ENCODE data around the gene CPNE2. TPM values are rescaled to one million over a fixed set of nuclear protein-coding genes. Genes with fewer than 3 reads are reported as not detected.

The CPNE2 gene
- total RNA-seq, 1 donor = 20.3 TPM

DNA sequence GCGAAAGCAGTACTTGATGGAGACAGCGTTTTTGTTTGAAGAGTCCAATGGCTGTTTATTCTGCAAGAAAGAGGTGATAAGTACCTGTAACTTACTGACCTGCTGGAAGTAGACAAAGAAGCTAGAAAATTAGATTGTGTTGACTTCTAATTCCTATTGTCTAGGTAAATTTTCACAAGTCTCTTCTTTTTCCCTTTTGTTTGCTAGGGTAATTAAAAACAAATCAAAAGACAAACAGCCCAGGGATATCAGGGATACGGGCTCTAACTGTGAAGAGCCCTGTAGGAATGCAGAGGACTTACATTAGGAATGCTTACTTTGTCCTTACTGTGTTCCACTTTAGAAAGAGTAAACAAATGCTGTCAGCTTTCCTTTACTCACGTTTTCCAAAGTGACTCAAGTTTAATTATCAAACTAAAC, 86.4 kb downstream of the CPNE2 start:
- DNase-seq (ENCODE audit: low read depth) = no peak
- TF ChIP-seq, protein P1, sequence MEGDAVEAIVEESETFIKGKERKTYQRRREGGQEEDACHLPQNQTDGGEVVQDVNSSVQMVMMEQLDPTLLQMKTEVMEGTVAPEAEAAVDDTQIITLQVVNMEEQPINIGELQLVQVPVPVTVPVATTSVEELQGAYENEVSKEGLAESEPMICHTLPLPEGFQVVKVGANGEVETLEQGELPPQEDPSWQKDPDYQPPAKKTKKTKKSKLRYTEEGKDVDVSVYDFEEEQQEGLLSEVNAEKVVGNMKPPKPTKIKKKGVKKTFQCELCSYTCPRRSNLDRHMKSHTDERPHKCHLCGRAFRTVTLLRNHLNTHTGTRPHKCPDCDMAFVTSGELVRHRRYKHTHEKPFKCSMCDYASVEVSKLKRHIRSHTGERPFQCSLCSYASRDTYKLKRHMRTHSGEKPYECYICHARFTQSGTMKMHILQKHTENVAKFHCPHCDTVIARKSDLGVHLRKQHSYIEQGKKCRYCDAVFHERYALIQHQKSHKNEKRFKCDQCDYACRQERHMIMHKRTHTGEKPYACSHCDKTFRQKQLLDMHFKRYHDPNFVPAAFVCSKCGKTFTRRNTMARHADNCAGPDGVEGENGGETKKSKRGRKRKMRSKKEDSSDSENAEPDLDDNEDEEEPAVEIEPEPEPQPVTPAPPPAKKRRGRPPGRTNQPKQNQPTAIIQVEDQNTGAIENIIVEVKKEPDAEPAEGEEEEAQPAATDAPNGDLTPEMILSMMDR (IDR thresholded peaks at IDR 0.05; ENCODE audit: insufficient read depth, low read length) = no peak

DNA sequence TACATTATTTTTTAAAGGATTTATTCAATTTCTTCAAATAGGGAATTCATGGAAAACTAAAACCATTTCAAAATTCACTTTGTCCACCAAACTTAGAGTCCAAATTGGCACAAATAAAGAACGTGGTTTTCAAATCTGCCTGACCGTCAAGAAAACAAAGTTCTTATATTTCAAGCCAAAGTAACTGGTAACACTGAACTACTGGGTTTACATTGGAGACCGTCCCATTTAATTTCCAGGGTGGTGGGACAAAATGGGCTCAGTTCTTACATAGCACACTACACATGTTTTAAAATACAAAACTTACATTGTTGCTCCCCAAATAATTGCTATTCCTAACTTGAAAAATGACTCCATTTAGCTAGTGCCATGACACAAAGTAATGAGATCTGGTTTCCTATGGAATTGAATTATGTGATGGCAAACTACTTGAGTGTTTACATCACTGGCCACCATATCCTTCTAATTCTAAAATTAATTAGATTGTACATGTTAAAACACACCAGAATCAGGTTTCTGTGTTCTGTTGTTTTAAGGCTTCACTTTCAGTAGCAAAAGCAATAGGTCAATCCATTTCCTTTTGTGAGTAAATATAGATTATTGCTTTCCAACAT, 86.9 kb downstream of the CPNE2 start:
- TF ChIP-seq, protein P1 (IDR thresholded peaks at IDR 0.05; ENCODE audit: insufficient read depth, low read length) = no peak
- H3K4me3 ChIP-seq (ENCODE audit: low read depth, low read length) = no peak overlapping the region
- DNase-seq (ENCODE audit: low read depth) = no peak

More for the DNA sequence above, 86.4 kb downstream of the CPNE2 start:
- H3K4me3 ChIP-seq (ENCODE audit: low read depth, low read length) = no peak overlapping the region

DNA sequence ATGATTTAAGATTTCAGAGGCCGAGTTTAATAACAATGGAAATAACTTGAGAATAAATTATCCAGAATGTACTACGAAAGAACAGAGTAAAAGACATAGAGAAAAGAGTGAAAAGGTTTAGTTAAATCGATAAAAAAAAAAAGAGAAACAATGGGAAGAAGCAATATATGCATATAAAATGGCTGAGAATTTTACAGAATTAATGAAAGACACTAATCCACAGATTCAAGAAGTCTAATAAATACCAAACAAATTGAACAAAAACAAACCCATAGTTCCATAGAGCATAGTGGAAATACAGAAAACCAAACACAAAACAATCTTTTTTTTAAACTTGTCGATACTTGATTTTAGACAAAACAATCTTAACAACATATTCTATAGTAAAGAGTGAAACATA, 91.7 kb downstream of the CPNE2 start:
- DNase-seq (ENCODE audit: low read depth) = no peak
- TF ChIP-seq, protein P1 (IDR thresholded peaks at IDR 0.05; ENCODE audit: insufficient read depth, low read length) = no peak
- H3K4me3 ChIP-seq (ENCODE audit: low read depth, low read length) = no peak overlapping the region

DNA sequence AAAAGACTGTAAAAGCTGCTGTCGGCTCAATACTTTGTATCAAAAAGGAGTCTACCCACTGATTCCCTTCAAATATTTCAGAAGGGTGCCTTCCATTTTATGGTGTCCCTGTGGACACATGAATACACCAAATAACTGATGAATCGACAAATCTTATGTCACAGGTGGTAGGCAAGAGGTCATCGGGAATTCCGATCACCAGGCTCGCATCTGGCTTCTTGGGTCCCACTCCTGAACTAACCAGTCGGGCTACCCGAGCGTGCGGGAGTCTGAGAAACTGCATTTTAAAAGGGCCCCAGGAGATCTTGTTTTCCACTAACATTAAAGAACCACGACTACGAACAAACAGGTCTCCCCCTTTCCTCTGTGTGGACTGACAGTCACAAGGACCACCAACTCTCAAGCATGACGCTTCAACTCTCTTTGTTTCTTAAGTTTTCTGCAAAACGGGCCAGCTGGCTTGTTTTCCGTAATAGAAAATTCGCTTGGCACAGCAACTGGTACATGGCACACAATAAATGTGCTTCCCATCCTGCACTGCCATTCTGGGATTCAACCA, 92.6 kb downstream of the CPNE2 start:
- no peak for DNase-seq (ENCODE audit: low read depth)
- H3K4me3 ChIP-seq (ENCODE audit: low read depth, low read length) = peak overlapping the region; percentile 92
- TF ChIP-seq, protein P1 (IDR thresholded peaks at IDR 0.05; ENCODE audit: insufficient read depth, low read length) = no peak

DNA sequence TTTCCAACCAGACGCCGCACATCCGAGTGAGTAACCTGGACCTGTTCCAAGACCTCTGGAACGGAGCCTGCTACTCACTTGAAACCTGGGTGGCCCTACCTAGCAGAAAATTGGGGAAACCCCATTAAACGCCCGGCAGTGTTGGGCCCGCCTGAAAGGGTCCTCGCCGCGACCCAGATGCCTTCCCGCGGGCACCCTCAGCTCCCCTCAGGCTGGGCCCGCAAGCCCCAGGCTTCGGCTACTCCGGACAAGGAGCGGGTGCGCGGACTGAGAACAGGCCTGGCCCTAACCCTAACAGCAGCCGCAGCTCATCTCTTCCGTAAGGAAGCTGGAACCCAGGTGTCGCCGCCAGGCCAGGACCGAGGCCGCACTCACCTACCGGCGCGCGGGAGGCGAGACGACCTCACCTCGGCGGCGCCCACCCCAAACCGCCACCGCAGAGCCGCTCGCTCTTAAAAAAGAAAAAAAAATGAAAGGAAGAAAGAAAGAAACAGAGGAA, 93.1 kb downstream of the CPNE2 start:
- TF ChIP-seq, protein P1 (IDR thresholded peaks at IDR 0.05; ENCODE audit: insufficient read depth, low read length) = no peak
- DNase-seq (ENCODE audit: low read depth) = peak; percentile 73
- H3K4me3 ChIP-seq (ENCODE audit: low read depth, low read length) = peak overlapping the region; percentile 92

DNA sequence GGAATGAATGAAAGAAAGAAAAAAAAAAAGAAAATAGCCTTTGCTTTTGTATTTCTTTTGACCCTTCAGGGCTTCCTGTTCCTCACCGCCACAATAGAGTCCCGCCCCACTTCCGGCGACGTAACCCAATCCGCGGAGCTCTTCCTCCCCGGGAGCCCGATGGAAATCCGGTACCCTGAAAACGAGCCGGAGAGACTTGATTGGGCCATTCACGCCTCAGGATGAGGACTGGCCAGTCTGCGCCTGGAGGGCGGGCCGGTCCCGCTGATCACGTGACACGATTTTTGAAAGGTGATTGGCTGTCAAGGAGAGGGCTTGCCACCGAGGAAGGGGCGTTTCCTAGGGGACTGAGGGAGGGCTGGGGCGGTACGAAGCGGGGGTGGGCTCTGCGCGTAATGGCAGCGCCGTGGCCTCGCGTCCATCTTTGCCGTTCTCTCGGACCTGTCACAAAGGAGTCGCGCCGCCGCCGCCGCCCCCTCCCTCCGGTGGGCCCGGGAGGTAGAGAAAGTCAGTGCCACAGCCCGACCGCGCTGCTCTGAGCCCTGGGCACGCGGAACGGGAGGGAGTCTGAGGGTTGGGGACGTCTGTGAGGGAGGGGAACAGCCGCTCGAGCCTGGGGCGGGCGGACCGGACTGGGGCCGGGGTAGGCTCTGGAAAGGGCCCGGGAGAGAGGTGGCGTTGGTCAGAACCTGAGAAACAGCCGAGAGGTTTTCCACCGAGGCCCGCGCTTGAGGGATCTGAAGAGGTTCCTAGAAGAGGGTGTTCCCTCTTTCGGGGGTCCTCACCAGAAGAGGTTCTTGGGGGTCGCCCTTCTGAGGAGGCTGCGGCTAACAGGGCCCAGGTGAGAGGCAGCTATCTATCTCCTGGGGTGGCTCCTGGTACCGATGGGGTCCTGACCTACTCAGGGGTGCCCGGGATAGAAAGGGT, 93.8 kb downstream of the CPNE2 start, which contains the start of the genes PSME3IP1 and RSPRY1:
Gene PSME3IP1 (minus strand): TSS at position 95 of the 927 bp plus-strand sequence. CDS start 12,185 bp downstream, outside the sequence.
Gene RSPRY1 (plus strand): TSS at position 385 of the 927 bp plus-strand sequence. CDS start 18,330 bp downstream, outside the sequence.
- peak; percentile 99 for DNase-seq (ENCODE audit: low read depth)
- H3K4me3 ChIP-seq (ENCODE audit: low read depth, low read length) = peak within 1 kb of the TSS; percentile 97
- TF ChIP-seq, protein P1 (IDR thresholded peaks at IDR 0.05; ENCODE audit: insufficient read depth, low read length) = no peak

Measured in fibroblast of the aortic adventitia (primary cell).